ENCODE measurements around the gene WDR5B.

GRCh38 chr3:122409446-122409845 lies 6.4 kb downstream of the WDR5B start:
- no peak for TF ChIP-seq EZH2 (IDR thresholded peaks at IDR 0.05; ENCODE audit: borderline replicate concordance, low read depth, low read length, severe bottlenecking)
- TF ChIP-seq, protein P1, sequence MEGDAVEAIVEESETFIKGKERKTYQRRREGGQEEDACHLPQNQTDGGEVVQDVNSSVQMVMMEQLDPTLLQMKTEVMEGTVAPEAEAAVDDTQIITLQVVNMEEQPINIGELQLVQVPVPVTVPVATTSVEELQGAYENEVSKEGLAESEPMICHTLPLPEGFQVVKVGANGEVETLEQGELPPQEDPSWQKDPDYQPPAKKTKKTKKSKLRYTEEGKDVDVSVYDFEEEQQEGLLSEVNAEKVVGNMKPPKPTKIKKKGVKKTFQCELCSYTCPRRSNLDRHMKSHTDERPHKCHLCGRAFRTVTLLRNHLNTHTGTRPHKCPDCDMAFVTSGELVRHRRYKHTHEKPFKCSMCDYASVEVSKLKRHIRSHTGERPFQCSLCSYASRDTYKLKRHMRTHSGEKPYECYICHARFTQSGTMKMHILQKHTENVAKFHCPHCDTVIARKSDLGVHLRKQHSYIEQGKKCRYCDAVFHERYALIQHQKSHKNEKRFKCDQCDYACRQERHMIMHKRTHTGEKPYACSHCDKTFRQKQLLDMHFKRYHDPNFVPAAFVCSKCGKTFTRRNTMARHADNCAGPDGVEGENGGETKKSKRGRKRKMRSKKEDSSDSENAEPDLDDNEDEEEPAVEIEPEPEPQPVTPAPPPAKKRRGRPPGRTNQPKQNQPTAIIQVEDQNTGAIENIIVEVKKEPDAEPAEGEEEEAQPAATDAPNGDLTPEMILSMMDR (IDR thresholded peaks at IDR 0.05; ENCODE audit: borderline replicate concordance, extremely low read depth, low read length, poor library complexity, severe bottlenecking): no peak

All from DND-41 (cell line).